Measurements from ENCODE around the gene POGLUT2. TPM values are rescaled to one million over a fixed set of nuclear protein-coding genes. Genes with fewer than 3 reads are reported as not detected.

POGLUT2 gene
- total and polyA plus RNA-seq, 10 of the 15 experiments (the other 5 are each of a cell fraction or from before 2014, with no cell fraction given): 2.9 to 11.3 (median 7.6) TPM

GRCh38 chr13:102847272-102848234 lies 48.8 kb upstream of the POGLUT2 start:
- H4K20me1 ChIP-seq (ENCODE audit: control insufficient read depth, insufficient read depth): no peaks in the 10 kb centered on the region
- H3K4me2 ChIP-seq (ENCODE audit: control insufficient read depth, insufficient read depth): peak overlapping the region; percentile 76
- in situ Hi-C loops (cut with MboI): loop anchor here (5.0 kb wide), 1 partner anchor 250 kb away; the partner anchor contains the start of gene TPP2
- DNase-seq (ENCODE audit: low read depth, low spot score) (no peak), FAIRE-seq (peak; percentile 44), ATAC-seq (no peak)
- ChIA-PET SMC1A (ENCODE audit: uncharacterized antibody, unreplicated experiment) (interaction anchor here (0.9 to 2.3 kb wide), 7 partner anchors 18 to 268 kb away, joined by 3 to 15 read pairs (median 4); no protein-coding TSS in a partner anchor), POLR2A (interaction anchor here (0.8 to 4.8 kb wide), 4 partner anchors 7 to 268 kb away, joined by 3 to 81 read pairs (median 4); partner anchors contain the start of gene TPP2), RAD21 (ENCODE audit: unreplicated experiment) (interaction anchor here (1.0 to 3.6 kb wide), 3 partner anchors 252 to 268 kb away, joined by 3 to 32 read pairs (median 3); partner anchors contain the start of gene TPP2), CTCF (interaction anchor here (0.6 to 5.4 kb wide), 15 partner anchors 9 to 270 kb away, joined by 3 to 106 read pairs (median 4); partner anchors contain the start of gene TPP2)
- H2AFZ ChIP-seq (ENCODE audit: control insufficient read depth, low read depth, low read length): no peak overlapping the region
- WGBS (ENCODE audit: insufficient coverage, insufficient replicate concordance, low lambda C conversion rate, missing lambda C conversion rate): 16% methylated on average over 12 of the region's 12 CpGs
- intact Hi-C loops (cut with micrococcal nuclease; ENCODE audit: unreplicated experiment): loop anchor here (1.0 to 5.0 kb wide), 2 partner anchors 195 to 267 kb away; no protein-coding TSS in a partner anchor
- peaks cover 0 to 4% of the 10 kb centered on the region in 2 experiments; a peak in 2 of 4 replicates for H3K36me3 ChIP-seq (ENCODE audit: control insufficient read depth in 2 of 2, insufficient read depth in 2 of 2, low read length in 1 of 2)
- H3K9me3 ChIP-seq (replicated peaks; ENCODE audit: control insufficient read depth, insufficient read depth, low read length): no peaks in the 10 kb centered on the region
- H3K4me1 ChIP-seq (ENCODE audit: control insufficient read depth, insufficient read depth, low read length): peaks cover 3% of the 10 kb centered on the region; the same call in 1 of the 2 replicates
- H3K27ac ChIP-seq (ENCODE audit: control insufficient read depth, insufficient read depth): peak overlapping the region; percentile 96
- H3K27me3 ChIP-seq (replicated peaks in 1 of 2; ENCODE audit: control insufficient read depth in 2 of 2, insufficient read depth in 2 of 2, low read length in 1 of 2): no peaks in the 10 kb centered on the region
- H3K79me2 ChIP-seq (ENCODE audit: control insufficient read depth, insufficient read depth, low read length): peaks cover 51% of the 10 kb centered on the region
- BruUV-seq (replicated peaks): TSS peak; percentile 63
- H3K4me3 ChIP-seq: peak overlapping the region; percentile 98
- peak overlapping the region; percentile 98 for H3K9ac ChIP-seq (ENCODE audit: control insufficient read depth, insufficient read depth, low read length)
- TF ChIP-seq YBX1 (IDR thresholded peaks at IDR 0.05) (no peak), RCOR1 (conservative IDR thresholded peaks at IDR 0.05; ENCODE audit: low read depth, low read length) (no peak), SMC3 (IDR thresholded peaks at IDR 0.05; ENCODE audit: borderline replicate concordance, low read length) (peak; percentile 56; the same call in 1 of the 2 replicates), TCF12 (IDR thresholded peaks at IDR 0.05; ENCODE audit: low read depth, low read length) (no peak), IRF3 (IDR thresholded peaks at IDR 0.05) (no peak), NR2F1 (conservative IDR thresholded peaks at IDR 0.05) (0 out of 2 replicates have a peak, but pooled peaks have one; percentile 35), PML (IDR thresholded peaks at IDR 0.05; ENCODE audit: low read length) (0 out of 2 replicates have a peak, but pooled peaks have one; percentile 20), EGR1 (IDR thresholded peaks at IDR 0.05; ENCODE audit: borderline replicate concordance in 1 of 2, low read depth in 2 of 2, low read length in 2 of 2) (peak in 1 of 2 experiments; percentile 55; a peak in 2 of 3 replicates), PAX5 (IDR thresholded peaks at IDR 0.05; ENCODE audit: borderline replicate concordance, low read depth, low read length) (no peak), PAX8 (IDR thresholded peaks at IDR 0.05) (no peak), SIN3A (IDR thresholded peaks at IDR 0.05; ENCODE audit: low read depth, low read length) (no peak), CREB1 (IDR thresholded peaks at IDR 0.05; ENCODE audit: low read depth) (no peak), EED (IDR thresholded peaks at IDR 0.05; ENCODE audit: low read depth) (no peak), MYC (IDR thresholded peaks at IDR 0.05; ENCODE audit: insufficient read depth, insufficient read length, insufficient replicate concordance, low read length, severe bottlenecking) (no peak), RELA (IDR thresholded peaks at IDR 0.05; ENCODE audit: borderline replicate concordance, partially characterized antibody) (no peak), YY1 (IDR thresholded peaks at IDR 0.05; ENCODE audit: low read depth, low read length) (no peak), FOXM1 (IDR thresholded peaks at IDR 0.05; ENCODE audit: low read depth, low read length) (0 out of 2 replicates have a peak, but pooled peaks have one; percentile 32), GABPA (IDR thresholded peaks at IDR 0.05; ENCODE audit: low read depth) (no peak), ZBTB11 (CRISPR knock-in tag; IDR thresholded peaks at IDR 0.05) (no peak)
